ACC112 (cell line): ENCODE measurements around the gene RNASEH2A.
A peak's percentile ranks its signal among the peaks of the same experiment; 100 is the strongest.
"Not testable (repeated sequence)": the region's sequence is repeated elsewhere in the genome, so short reads cannot be mapped to it uniquely, and the experiment has no call there.

Experiments
- H2AFZ ChIP-seq: fragments of 200-600 bp; sonication (generic); one replicate; pipeline ENCODE4 v1.6.0; 2017; ENCODE audit warnings: antibody characterized with exemption, low read length; ENCODE audit not compliant: unreplicated experiment
- H3K27ac ChIP-seq: fragments of 200-600 bp; sonication (generic); 2 replicates; pipeline ENCODE4 v1.5.1; 2014; ENCODE audit warnings: low read depth, mild to moderate bottlenecking, antibody characterized with exemption, low read length, moderate library complexity
- H3K27me3 ChIP-seq: fragments of 200-600 bp; sonication (generic); 2 replicates; pipeline ENCODE4 v1.6.1; 2014; ENCODE audit warnings: mild to moderate bottlenecking, antibody characterized with exemption, low read length, moderate library complexity, mixed read lengths; ENCODE audit not compliant: insufficient read depth
- H3K36me3 ChIP-seq: fragments of 200-600 bp; sonication (generic); 2 replicates; pipeline ENCODE4 v1.6.1; 2016; ENCODE audit warnings: mild to moderate bottlenecking, antibody characterized with exemption, low read length, moderate library complexity, mixed read lengths; ENCODE audit not compliant: insufficient read depth
- H3K4me1 ChIP-seq: fragments of 200-600 bp; sonication (generic); one replicate; pipeline ENCODE4 v1.6.1; 2016; ENCODE audit warnings: low read length, mixed read lengths; ENCODE audit not compliant: insufficient read depth, unreplicated experiment, control insufficient read depth
- H3K4me3 ChIP-seq: fragments of 200-600 bp; sonication (generic); 2 replicates; pipeline ENCODE4 v1.5.1; 2014; ENCODE audit warnings: mild to moderate bottlenecking, low read depth, low read length
- H3K79me2 ChIP-seq: fragments of 200-600 bp; sonication (generic); one replicate; pipeline ENCODE4 v1.6.0; 2016; ENCODE audit warnings: low read length; ENCODE audit not compliant: control insufficient read depth, unreplicated experiment, insufficient read depth

Gene RNASEH2A

DNA sequence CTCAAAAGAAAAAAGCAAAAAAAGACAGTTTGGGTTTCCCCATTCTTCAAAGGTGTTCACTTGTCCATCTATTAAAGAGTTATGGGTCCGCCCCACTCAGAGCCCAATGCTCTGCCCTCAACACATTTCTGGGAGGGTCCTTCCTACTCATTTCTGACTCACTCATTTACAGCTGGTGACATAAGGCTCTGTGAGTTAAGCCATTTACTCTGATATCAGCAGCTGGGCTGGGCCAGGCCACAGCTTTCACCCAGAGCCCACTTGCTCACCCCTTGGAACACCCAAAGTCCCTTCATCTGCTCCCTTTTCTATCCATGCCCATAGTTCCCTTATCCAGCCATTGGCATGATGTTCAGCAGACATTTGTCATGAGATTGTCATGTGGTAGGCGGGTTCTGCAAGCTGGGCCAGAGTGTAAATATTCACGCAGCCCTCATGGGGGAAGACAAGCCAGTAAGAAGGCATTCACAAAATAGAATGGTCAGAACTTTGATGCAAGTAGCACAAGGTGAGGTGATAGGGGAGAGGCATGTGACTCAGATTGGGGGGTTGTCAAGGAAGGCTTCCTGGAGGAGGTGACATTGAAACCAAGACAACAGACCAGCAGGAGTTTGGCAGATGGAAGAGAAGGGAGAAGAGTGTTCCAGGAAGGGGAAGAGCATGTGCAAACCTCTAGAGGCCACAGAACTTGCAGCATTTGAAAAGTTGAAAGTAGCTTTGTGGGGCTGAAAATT, 37.8 kb downstream of the RNASEH2A start:
- no peak overlapping the region for H3K27ac ChIP-seq
- H2AFZ ChIP-seq, result no peak overlapping the region
- no peak overlapping the region for H3K4me3 ChIP-seq
- H3K4me1 ChIP-seq, result peaks cover 2% of the 10 kb centered on the region
- H3K27me3 ChIP-seq, result peaks cover 16% of the 10 kb centered on the region
- H3K36me3 ChIP-seq, result no peaks in the 10 kb centered on the region
- no peaks in the 10 kb centered on the region for H3K79me2 ChIP-seq

DNA sequence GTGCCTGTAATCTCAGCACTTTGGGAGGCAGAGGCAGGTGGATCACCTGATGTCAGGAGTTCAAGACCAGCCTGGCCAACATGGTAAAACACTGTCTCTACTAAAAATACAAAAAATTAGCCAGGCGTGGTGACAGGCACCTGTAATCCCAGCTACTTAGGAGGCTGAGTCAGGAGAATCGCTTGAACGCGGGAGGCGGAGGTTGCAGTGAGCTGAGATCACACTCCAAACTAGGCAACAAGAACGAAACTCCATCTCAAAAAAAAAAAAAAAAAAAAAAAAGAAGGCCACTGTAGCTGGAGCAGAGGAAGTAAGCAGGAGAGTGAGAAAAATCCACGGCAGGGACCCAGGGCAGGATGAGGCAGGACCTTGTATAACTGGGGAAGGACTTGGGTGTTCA, 40.2 kb downstream of the RNASEH2A start:
- not testable (repeated sequence) for H2AFZ ChIP-seq, H3K27ac ChIP-seq, H3K4me3 ChIP-seq, H3K79me2 ChIP-seq, H3K27me3 ChIP-seq, H3K36me3 ChIP-seq, H3K4me1 ChIP-seq

DNA sequence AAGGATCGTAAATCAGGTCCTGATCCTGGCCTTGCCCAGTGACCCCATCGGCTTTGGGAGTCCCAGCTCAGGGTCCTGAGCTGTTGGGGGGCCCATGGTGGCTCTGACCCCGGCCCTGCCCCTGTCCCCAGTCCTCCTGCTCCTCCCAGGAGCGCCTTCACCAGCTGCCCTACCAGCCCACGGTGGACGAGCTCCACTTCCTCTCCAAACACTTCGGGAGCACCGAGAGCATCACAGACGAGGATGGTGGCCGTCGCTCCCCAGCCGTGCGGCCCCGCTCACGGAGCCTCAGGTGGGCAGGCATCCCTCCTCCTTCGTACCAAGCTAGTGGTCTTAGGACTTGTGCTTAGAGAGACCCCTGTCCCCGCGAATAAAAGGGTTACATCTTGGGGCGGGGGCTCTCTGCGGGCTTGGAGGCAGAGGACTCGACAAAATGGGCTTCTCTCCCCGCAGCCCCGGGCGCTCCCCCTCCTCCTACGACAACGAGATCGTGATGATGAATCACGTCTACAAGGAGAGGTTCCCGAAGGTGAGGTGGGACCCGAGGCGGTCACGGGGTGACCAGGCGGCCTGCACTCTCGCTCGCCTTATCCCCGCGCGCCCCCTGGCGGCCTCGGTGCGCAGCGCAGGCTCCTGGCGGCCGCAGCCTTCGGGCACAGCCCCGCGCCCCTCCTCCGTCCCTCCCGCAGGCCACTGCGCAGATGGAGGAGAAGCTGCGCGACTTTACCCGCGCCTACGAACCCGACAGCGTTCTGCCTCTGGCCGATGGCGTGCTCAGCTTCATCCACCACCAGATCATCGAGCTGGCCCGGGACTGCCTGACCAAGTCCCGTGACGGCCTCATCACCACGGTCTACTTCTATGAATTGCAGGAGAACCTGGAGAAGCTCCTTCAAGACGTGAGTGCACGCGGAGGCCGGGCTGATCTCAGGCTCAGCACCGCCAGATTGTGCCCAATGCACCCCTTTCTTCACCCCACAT, 41.1 kb downstream of the RNASEH2A start:
- H3K27ac ChIP-seq, result no peak overlapping the region
- H2AFZ ChIP-seq, result no peak overlapping the region
- H3K4me1 ChIP-seq, result peaks cover 2% of the 10 kb centered on the region
- no peaks in the 10 kb centered on the region for H3K79me2 ChIP-seq
- H3K36me3 ChIP-seq, result no peaks in the 10 kb centered on the region
- H3K4me3 ChIP-seq, result peak overlapping the region; percentile 59
- no peaks in the 10 kb centered on the region for H3K27me3 ChIP-seq

DNA sequence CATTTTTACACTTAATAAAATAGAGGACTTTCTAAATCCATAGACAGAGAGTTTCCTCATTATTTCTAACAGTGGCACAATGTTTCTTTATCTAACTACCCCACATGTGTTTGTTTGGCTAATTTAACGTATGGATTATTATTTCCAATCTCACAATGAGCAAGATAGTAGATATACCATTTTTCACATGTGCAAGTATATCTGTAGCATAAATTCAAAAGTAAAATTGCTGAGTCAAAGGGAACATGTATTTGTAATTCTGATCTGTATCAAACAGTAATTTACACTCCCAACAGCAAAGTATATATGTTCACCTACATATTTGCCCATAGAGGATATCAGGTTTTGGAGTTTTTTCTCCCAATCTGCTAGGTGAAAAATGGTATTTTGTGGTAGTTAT, 50.3 kb downstream of the RNASEH2A start:
- H3K36me3 ChIP-seq, result no peaks in the 10 kb centered on the region
- H3K27ac ChIP-seq, result no peak overlapping the region
- no peaks in the 10 kb centered on the region for H3K79me2 ChIP-seq
- H3K27me3 ChIP-seq, result no peaks in the 10 kb centered on the region
- no peaks in the 10 kb centered on the region for H3K4me1 ChIP-seq
- no peak overlapping the region for H3K4me3 ChIP-seq
- H2AFZ ChIP-seq, result no peak overlapping the region

DNA sequence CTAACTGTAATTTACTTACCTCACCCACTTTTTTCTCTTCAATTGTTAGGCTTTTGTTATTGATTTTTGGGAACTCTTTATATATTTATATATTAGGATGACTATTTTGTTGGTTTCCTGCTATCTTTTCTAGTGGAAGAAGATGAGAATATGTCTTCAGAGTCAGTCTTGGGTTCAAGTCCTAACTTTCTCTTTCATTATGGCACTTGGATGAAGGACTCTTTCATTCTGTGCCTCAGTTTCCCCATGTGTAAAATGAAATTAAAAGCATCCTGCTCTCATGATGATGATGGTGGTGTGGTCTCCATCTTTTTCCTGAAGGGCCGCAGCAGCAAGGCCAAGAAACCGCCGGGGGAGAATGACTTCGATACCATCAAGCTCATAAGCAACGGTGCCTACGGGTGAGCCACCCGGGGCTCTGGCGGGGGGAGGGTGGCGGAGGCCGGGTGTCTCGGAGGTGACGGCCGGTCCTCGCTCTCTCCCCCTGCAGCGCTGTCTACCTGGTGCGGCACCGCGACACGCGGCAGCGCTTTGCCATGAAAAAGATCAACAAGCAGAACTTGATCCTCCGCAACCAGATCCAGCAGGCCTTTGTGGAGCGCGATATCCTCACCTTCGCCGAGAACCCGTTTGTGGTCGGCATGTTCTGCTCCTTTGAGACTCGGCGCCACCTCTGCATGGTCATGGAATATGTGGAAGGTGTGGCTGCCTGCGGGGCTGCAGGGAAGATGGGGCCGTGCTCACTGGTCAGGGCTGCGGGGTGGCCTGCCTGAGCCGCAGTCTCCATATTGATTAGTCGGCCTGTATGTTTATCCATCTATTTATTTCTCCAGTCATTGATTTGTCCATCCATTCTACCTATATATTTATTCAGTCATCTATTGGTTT, 51.9 kb downstream of the RNASEH2A start:
- H2AFZ ChIP-seq, result no peak overlapping the region
- no peaks in the 10 kb centered on the region for H3K4me1 ChIP-seq
- H3K27ac ChIP-seq, result no peak overlapping the region
- no peak overlapping the region for H3K4me3 ChIP-seq
- H3K36me3 ChIP-seq, result no peaks in the 10 kb centered on the region
- H3K79me2 ChIP-seq, result no peaks in the 10 kb centered on the region
- H3K27me3 ChIP-seq, result no peaks in the 10 kb centered on the region

DNA sequence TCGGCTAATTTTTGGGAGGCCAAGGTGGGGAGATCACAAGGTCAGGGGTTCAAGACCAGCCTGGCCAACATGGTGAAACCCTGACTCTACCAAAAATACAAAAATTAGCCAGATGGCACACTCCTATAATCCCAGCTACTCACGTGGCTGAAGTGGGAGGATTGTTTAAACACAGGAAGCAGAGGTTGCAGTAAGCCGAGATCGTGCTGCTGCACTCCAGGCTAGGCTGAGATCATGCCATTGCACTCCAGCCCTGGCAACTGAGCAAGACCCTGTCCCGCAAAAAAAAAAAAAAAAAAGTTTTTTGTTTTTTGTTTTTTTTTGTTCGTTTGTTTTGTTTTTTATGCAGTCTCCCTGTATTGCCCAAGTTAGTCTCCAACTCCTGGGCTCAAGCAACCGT, 53.2 kb downstream of the RNASEH2A start:
- no peaks in the 10 kb centered on the region for H3K79me2 ChIP-seq
- H3K27ac ChIP-seq, result no peak overlapping the region
- H3K4me1 ChIP-seq, result no peaks in the 10 kb centered on the region
- no peaks in the 10 kb centered on the region for H3K36me3 ChIP-seq
- no peak overlapping the region for H3K4me3 ChIP-seq
- H2AFZ ChIP-seq, result no peak overlapping the region
- 0 out of 2 replicates have a peak, but pooled peaks cover 2% of the 10 kb centered on the region for H3K27me3 ChIP-seq
